Measurements from ENCODE around the gene NR2C2. TPM values are rescaled to one million over a fixed set of nuclear protein-coding genes. Genes with fewer than 3 reads are reported as not detected.
A peak's percentile ranks its signal among the peaks of the same experiment; 100 is the strongest.

Gene NR2C2
- total and polyA plus RNA-seq, 11 donors: 6.2 to 38.5 (median 28.3) TPM

- intact Hi-C loops (cut with DNase I): loop anchor here in 4 of 10 donors (5.0 to 10.0 kb wide), 6 partner anchors 113 to 475 kb away; partner anchors contain the start of gene MRPS25 (in 1 of the 4)
- peak overlapping the region in 1 of 12 donors; percentile 62 for H3K27ac ChIP-seq
Measured at GRCh38 chr3:14929310-14930074, 17.9 kb upstream of the NR2C2 start.

GRCh38 chr3:14933820-14934425 is 13.5 kb upstream of the NR2C2 start:
- Histone ChIP-seq H3K4me1 (peaks cover 0 to 4% (median 0%) of the 10 kb centered on the region in 12 donors), H3K27ac (no peak overlapping the region), H3K27me3 (no peaks in the 10 kb centered on the region), H3K36me3 (peaks cover 0 to 74% (median 16%) of the 10 kb centered on the region in 9 donors), H3K4me3 (no peak overlapping the region), H3K9me3 (no peaks in the 10 kb centered on the region)
- 79 to 86% (median 84%) methylated on average over 7 of the region's 7 CpGs for WGBS, 4 donors
- intact Hi-C loops (cut with DNase I): loop anchor here in 1 of 10 donors (10.0 kb wide), 1 partner anchor 121 kb away; no protein-coding TSS in a partner anchor
- ATAC-seq (no peak), DNase-seq (no peak)
- TF ChIP-seq CTCF (IDR thresholded peaks at IDR 0.05) (no peak), POLR2A (IDR thresholded peaks at IDR 0.05) (no peak)

More at GRCh38 chr3:14929310-14930074, 17.9 kb upstream of the NR2C2 start:
- ATAC-seq (no peak), DNase-seq (no peak)
- Histone ChIP-seq H3K36me3 (peaks cover 0 to 89% (median 25%) of the 10 kb centered on the region in 9 donors), H3K4me3 (no peak overlapping the region), H3K4me1 (peaks cover 0 to 4% (median 0%) of the 10 kb centered on the region in 12 donors), H3K9me3 (no peaks in the 10 kb centered on the region), H3K27me3 (no peaks in the 10 kb centered on the region)
- no peak for TF ChIP-seq CTCF (IDR thresholded peaks at IDR 0.05)
- TF ChIP-seq POLR2A (IDR thresholded peaks at IDR 0.05): no peak
- 75 to 86% (median 83%) methylated on average over 2 of the region's 2 CpGs for WGBS, 4 donors

GRCh38 chr3:14935592-14936345 is 11.6 kb upstream of the NR2C2 start:
- ATAC-seq (no peak), DNase-seq (no peak)
- peaks cover 0 to 59% (median 16%) of the 10 kb centered on the region in 9 donors for H3K36me3 ChIP-seq
- H3K27me3 ChIP-seq: no peaks in the 10 kb centered on the region
- no peaks in the 10 kb centered on the region for H3K9me3 ChIP-seq
- WGBS, 4 donors: 93 to 96% (median 94%) methylated on average over 6 of the region's 6 CpGs
- H3K4me3 ChIP-seq: no peak overlapping the region
- H3K4me1 ChIP-seq: no peaks in the 10 kb centered on the region
- intact Hi-C loops (cut with DNase I): loop anchor here in 1 of 10 donors (10.0 kb wide), 1 partner anchor 119 kb away; no protein-coding TSS in a partner anchor
- no peak overlapping the region for H3K27ac ChIP-seq
- no peak for TF ChIP-seq CTCF (IDR thresholded peaks at IDR 0.05)
- TF ChIP-seq POLR2A (IDR thresholded peaks at IDR 0.05): no peak
